Measurements from ENCODE around the gene FBXL15. TPM values are rescaled to one million over a fixed set of nuclear protein-coding genes. Genes with fewer than 3 reads are reported as not detected.

Gene FBXL15
- total and polyA plus RNA-seq, 2 donors (not counting 3 experiments of a cell fraction or from before 2014, with no cell fraction given), result 9.9 to 15.3 TPM

- no peaks in the 10 kb centered on the region for H3K79me2 ChIP-seq (ENCODE audit: control insufficient read depth, insufficient read depth, low read length)
- no peaks in the 10 kb centered on the region for H3K36me3 ChIP-seq (ENCODE audit: control insufficient read depth in 2 of 2, extremely low read depth in 1 of 2, insufficient read depth in 2 of 2, low read length in 2 of 2)
- H2AFZ ChIP-seq (ENCODE audit: low read depth, low read length), result no peak overlapping the region
- no peak for DNase-seq (ENCODE audit: low read depth, low spot score)
- no peak overlapping the region for H3K27ac ChIP-seq (ENCODE audit: insufficient read depth, low read depth, low read length)
- POLR2A ChIA-PET, result no interaction called here
- no peak overlapping the region for H3K9ac ChIP-seq (replicated peaks; ENCODE audit: extremely low read depth, insufficient read depth, low read length)
- H3K4me1 ChIP-seq (ENCODE audit: control insufficient read depth, extremely low read depth, insufficient read depth, low read length), result peaks cover 7% of the 10 kb centered on the region
- FAIRE-seq, result no peak
- peaks cover 0 to under 1% of the 10 kb centered on the region in 2 experiments for H3K27me3 ChIP-seq (ENCODE audit: control insufficient read depth in 2 of 2, insufficient read depth in 2 of 2, low read length in 2 of 2)
- H4K20me1 ChIP-seq (replicated peaks; ENCODE audit: control insufficient read depth, extremely low read depth, insufficient read depth, low read length), result no peaks in the 10 kb centered on the region
- no peaks in the 10 kb centered on the region for H3K9me3 ChIP-seq (replicated peaks; ENCODE audit: control insufficient read depth, insufficient read depth, low read length)
- no TSS peak for BruUV-seq (replicated peaks)
- intact Hi-C loops (cut with micrococcal nuclease) (no loop called here), dilution Hi-C loops (cut with MboI; ENCODE audit: extremely low pct_ligation_motif_present, low sequenced_read_pairs) (no loop called here)
- no peaks in the 10 kb centered on the region for H3K9me1 ChIP-seq (replicated peaks; ENCODE audit: control insufficient read depth, extremely low read depth, insufficient read depth, low read length)
- no peak overlapping the region for H3K4me2 ChIP-seq (ENCODE audit: insufficient read depth, low read length)
- CTCF ChIA-PET, result no interaction called here
- TF ChIP-seq EZH2 (IDR thresholded peaks at IDR 0.05; ENCODE audit: borderline replicate concordance, low read depth, low read length, severe bottlenecking) (no peak), GATA2 (IDR thresholded peaks at IDR 0.05; ENCODE audit: insufficient read depth, insufficient read length, low read depth, low read length) (no peak), MYC (IDR thresholded peaks at IDR 0.05; ENCODE audit: low read depth, low read length) (no peak), POLR2AphosphoS5 (IDR thresholded peaks at IDR 0.05; ENCODE audit: insufficient read depth, low read depth, low read length) (no peak), POLR2A (IDR thresholded peaks at IDR 0.05; ENCODE audit: low read depth, low read length) (no peak), JUN (IDR thresholded peaks at IDR 0.05; ENCODE audit: borderline replicate concordance, insufficient read depth, insufficient read length, low read depth) (no peak), CTCF (IDR thresholded peaks at IDR 0.05; ENCODE audit: extremely low read depth in 1 of 2, insufficient read depth in 1 of 2, low read depth in 1 of 2, low read length in 2 of 2) (no peak), FOS (IDR thresholded peaks at IDR 0.05; ENCODE audit: borderline replicate concordance, insufficient read depth, low read length) (no peak), MAX (IDR thresholded peaks at IDR 0.05; ENCODE audit: insufficient read depth, insufficient read length) (no peak)
- no peak overlapping the region for H3K4me3 ChIP-seq (replicated peaks in 1 of 3; ENCODE audit: insufficient read depth in 1 of 3, low read depth in 1 of 3, low read length in 3 of 3)
Observed at GRCh38 chr10:102457591-102458150, 37.0 kb downstream of the FBXL15 start.
